ENCODE results near the gene FHOD3. TPM values are rescaled to one million over a fixed set of nuclear protein-coding genes. Genes with fewer than 3 reads are reported as not detected.

FHOD3 gene
- total and polyA plus RNA-seq, 9 of the 15 experiments (the other 6 are each of a cell fraction or from before 2014, with no cell fraction given), result 0.11 TPM; not detected in 8

DNA sequence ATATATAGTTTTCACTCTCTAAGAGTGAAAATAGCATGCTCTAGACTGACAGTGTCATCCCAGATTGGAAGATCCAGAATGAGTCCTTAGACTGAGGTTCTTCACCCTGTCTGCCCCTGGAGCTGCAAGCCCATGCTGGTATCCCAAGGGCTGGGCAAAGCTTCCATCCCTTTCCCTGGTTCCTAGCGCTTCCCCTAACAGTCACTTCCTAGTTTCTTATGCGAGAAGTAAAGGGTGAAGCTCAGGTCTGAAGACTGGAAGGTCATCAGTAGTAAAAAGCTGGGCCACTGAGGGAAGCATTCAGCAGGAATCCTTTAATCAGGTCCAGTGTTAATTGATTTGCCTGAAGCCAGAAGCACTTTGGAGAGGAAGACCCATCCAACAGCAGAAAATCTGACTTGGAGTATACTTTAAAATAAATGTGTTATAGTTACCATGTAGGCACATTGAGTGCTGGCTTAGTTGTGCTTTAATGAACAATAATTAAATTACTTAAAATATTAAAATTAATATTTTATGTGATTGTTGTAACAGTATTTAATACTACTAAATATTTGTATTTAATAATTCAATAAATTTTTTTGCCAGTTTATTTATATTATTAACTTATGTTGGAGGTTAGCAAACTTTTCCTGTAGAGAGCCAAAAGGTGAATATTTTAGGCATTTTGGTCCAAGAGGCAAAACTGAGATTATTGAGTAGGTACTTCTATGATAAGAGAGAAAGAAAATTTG is 237.9 kb downstream of the FHOD3 start (continued):
- TF ChIP-seq MAZ (CRISPR knock-in tag; conservative IDR thresholded peaks at IDR 0.05 in 1 of 2, IDR thresholded peaks at IDR 0.05 in 1 of 2) (no peak), ZNF217 (CRISPR knock-in tag; IDR thresholded peaks at IDR 0.05) (no peak), MTA3 (IDR thresholded peaks at IDR 0.05; ENCODE audit: borderline replicate concordance) (no peak)
- TF ChIP-seq, protein P1, sequence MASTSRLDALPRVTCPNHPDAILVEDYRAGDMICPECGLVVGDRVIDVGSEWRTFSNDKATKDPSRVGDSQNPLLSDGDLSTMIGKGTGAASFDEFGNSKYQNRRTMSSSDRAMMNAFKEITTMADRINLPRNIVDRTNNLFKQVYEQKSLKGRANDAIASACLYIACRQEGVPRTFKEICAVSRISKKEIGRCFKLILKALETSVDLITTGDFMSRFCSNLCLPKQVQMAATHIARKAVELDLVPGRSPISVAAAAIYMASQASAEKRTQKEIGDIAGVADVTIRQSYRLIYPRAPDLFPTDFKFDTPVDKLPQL (IDR thresholded peaks at IDR 0.05; ENCODE audit: extremely low read depth, insufficient read length), result no peak

DNA sequence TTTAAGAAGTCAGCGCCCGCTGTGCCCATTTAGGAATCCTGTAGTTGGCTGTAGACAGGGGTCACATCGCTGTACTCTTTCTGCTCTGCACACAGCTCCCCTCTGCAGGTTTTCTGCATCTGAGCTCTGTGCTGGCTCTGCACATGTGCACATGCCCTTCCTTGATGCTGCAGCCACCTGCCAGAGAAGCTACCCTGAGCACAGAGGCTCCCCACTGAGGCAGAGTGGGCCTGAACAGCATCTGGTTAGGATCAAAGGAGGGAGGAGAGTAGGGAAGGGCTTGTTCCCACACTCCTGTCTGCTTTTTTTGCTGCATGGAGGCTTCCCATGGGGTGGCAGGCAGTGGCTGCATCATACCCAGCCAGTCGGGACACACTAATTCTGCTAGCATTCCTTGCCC is 238.9 kb downstream of the FHOD3 start:
- in situ Hi-C loops (cut with MboI) (no loop called here), intact Hi-C loops (cut with micrococcal nuclease) (no loop called here)
- no peaks in the 10 kb centered on the region for H3K9me3 ChIP-seq (replicated peaks; ENCODE audit: control insufficient read depth, insufficient read depth, low read depth, low read length)
- no TSS peak for BruUV-seq (replicated peaks)
- H3K27ac ChIP-seq (ENCODE audit: extremely low read depth, low read depth, low read length), result no peak overlapping the region
- ATAC-seq (no peak), DNase-seq (ENCODE audit: extremely low read depth in 1 of 4, low spot score in 3 of 4) (no peak), FAIRE-seq (no peak)
- peaks cover 0 to 14% of the 10 kb centered on the region in 2 experiments; a peak in 2 of 5 replicates for H3K27me3 ChIP-seq (ENCODE audit: control insufficient read depth in 2 of 2, insufficient read depth in 2 of 2, low read length in 2 of 2)
- H3K9me1 ChIP-seq (ENCODE audit: control insufficient read depth, insufficient read depth, low read length), result no peaks in the 10 kb centered on the region
- H3K36me3 ChIP-seq (ENCODE audit: control insufficient read depth, insufficient read depth, low read length), result no peaks in the 10 kb centered on the region
- no peaks in the 10 kb centered on the region for H3K4me1 ChIP-seq (replicated peaks in 1 of 2; ENCODE audit: control insufficient read depth in 2 of 2, insufficient read depth in 2 of 2, low read length in 2 of 2)
- WGBS (ENCODE audit: insufficient coverage, low coverage, missing lambda C conversion rate), result 1% methylated on average over 4 of the region's 4 CpGs
- H3K9ac ChIP-seq (ENCODE audit: insufficient read depth in 1 of 2, low read depth in 2 of 2, low read length in 2 of 2), result no peak overlapping the region
- no peaks in the 10 kb centered on the region; the same call in 1 of the 2 replicates for H4K20me1 ChIP-seq (replicated peaks; ENCODE audit: control insufficient read depth, insufficient read depth, low read length)
- H3K4me2 ChIP-seq (ENCODE audit: insufficient read depth, low read length), result no peak overlapping the region
- no peak overlapping the region for H2AFZ ChIP-seq (ENCODE audit: low read depth, low read length)
- POLR2A ChIA-PET, result interaction anchor here (0.7 kb wide), 1 partner anchor 644 kb away, joined by 3 read pairs; no protein-coding TSS in a partner anchor
- CTCF ChIA-PET (ENCODE audit: low intra/inter-chr PET ratio), result no interaction called here
- H3K79me2 ChIP-seq (ENCODE audit: control insufficient read depth, insufficient read depth, low read length), result no peaks in the 10 kb centered on the region
- H3K4me3 ChIP-seq, result no peak overlapping the region
- no peak for TF ChIP-seq ZNF133 (CRISPR knock-in tag; IDR thresholded peaks at IDR 0.05)
- no peak for TF ChIP-seq NEUROD1 (IDR thresholded peaks at IDR 0.05; ENCODE audit: borderline replicate concordance, low read depth, low read length, partially characterized antibody)
- no peak for TF ChIP-seq TCF7 (IDR thresholded peaks at IDR 0.05; ENCODE audit: borderline replicate concordance)
- TF ChIP-seq, protein P2, sequence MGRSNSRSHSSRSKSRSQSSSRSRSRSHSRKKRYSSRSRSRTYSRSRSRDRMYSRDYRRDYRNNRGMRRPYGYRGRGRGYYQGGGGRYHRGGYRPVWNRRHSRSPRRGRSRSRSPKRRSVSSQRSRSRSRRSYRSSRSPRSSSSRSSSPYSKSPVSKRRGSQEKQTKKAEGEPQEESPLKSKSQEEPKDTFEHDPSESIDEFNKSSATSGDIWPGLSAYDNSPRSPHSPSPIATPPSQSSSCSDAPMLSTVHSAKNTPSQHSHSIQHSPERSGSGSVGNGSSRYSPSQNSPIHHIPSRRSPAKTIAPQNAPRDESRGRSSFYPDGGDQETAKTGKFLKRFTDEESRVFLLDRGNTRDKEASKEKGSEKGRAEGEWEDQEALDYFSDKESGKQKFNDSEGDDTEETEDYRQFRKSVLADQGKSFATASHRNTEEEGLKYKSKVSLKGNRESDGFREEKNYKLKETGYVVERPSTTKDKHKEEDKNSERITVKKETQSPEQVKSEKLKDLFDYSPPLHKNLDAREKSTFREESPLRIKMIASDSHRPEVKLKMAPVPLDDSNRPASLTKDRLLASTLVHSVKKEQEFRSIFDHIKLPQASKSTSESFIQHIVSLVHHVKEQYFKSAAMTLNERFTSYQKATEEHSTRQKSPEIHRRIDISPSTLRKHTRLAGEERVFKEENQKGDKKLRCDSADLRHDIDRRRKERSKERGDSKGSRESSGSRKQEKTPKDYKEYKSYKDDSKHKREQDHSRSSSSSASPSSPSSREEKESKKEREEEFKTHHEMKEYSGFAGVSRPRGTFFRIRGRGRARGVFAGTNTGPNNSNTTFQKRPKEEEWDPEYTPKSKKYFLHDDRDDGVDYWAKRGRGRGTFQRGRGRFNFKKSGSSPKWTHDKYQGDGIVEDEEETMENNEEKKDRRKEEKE (IDR thresholded peaks at IDR 0.05; ENCODE audit: borderline replicate concordance in 1 of 2, control insufficient read depth in 1 of 2, low read depth in 2 of 2, low read length in 1 of 2), result no peak
- no peak for TF ChIP-seq ARID1B (IDR thresholded peaks at IDR 0.05)
- TF ChIP-seq, protein P3, sequence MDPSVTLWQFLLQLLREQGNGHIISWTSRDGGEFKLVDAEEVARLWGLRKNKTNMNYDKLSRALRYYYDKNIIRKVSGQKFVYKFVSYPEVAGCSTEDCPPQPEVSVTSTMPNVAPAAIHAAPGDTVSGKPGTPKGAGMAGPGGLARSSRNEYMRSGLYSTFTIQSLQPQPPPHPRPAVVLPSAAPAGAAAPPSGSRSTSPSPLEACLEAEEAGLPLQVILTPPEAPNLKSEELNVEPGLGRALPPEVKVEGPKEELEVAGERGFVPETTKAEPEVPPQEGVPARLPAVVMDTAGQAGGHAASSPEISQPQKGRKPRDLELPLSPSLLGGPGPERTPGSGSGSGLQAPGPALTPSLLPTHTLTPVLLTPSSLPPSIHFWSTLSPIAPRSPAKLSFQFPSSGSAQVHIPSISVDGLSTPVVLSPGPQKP (CRISPR knock-in tag; IDR thresholded peaks at IDR 0.05), result no peak
- TF ChIP-seq POLR2A (conservative IDR thresholded peaks at IDR 0.05), result no peak
- TF ChIP-seq, protein P4, sequence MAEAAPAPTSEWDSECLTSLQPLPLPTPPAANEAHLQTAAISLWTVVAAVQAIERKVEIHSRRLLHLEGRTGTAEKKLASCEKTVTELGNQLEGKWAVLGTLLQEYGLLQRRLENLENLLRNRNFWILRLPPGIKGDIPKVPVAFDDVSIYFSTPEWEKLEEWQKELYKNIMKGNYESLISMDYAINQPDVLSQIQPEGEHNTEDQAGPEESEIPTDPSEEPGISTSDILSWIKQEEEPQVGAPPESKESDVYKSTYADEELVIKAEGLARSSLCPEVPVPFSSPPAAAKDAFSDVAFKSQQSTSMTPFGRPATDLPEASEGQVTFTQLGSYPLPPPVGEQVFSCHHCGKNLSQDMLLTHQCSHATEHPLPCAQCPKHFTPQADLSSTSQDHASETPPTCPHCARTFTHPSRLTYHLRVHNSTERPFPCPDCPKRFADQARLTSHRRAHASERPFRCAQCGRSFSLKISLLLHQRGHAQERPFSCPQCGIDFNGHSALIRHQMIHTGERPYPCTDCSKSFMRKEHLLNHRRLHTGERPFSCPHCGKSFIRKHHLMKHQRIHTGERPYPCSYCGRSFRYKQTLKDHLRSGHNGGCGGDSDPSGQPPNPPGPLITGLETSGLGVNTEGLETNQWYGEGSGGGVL (CRISPR knock-in tag; IDR thresholded peaks at IDR 0.05), result no peak
- TF ChIP-seq FIP1L1 (IDR thresholded peaks at IDR 0.05; ENCODE audit: low read depth, low read length, poor library complexity, severe bottlenecking), result no peak

Measured in K562 (cell line).